Colonic mucosa (tissue), 4 donors: ENCODE results near the gene PRRC2A. TPM values are rescaled to one million over a fixed set of nuclear protein-coding genes. Genes with fewer than 3 reads are reported as not detected.

ENCODE experiments used
- DNase-seq: peaks from one replicate; pipeline ENCODE4 v3.0.0-alpha.2; 2020
- H3K27ac ChIP-seq: fragments of 200-600 bp; one replicate; pipeline ENCODE4 v1.8.0; 2021
- H3K27me3 ChIP-seq: fragments of 200-600 bp; one replicate; pipeline ENCODE4 v1.8.0; 2021
- H3K36me3 ChIP-seq: fragments of 200-600 bp; one replicate; pipeline ENCODE4 v1.8.0; 2021
- H3K4me1 ChIP-seq: fragments of 200-600 bp; one replicate; pipeline ENCODE4 v1.8.0; 2021; ENCODE audit warnings: mild to moderate bottlenecking
- H3K4me3 ChIP-seq: fragments of 200-600 bp; one replicate; pipeline ENCODE4 v1.8.0; 2021
- H3K9ac ChIP-seq, 2 donors: one replicate each; pipeline ENCODE4 v1.7.0; 2013; ENCODE audit warnings: control low read depth in 2 of 2, low read depth in 2 of 2, low read length in 2 of 2
- H3K9me3 ChIP-seq: fragments of 200-600 bp; one replicate; pipeline ENCODE4 v1.8.0; 2021
- CTCF ChIP-seq: fragments of 200-600 bp; IDR thresholded peaks from one replicate; pipeline ENCODE4 v1.8.0; 2022; ENCODE audit warnings: antibody characterized with exemption, mild to moderate bottlenecking
- intact Hi-C: fragments of 100-400 bp; cut with DNase I; formaldehyde crosslinking; loops from one replicate; pipeline ENCODE4 v1.14.1; 2022
- total RNA-seq, 2 donors: library from RNA; stranded (reverse); fragmentation: NEBNext Ultra II Directional in 1 of 2; extraction: Animal tissue kit (Norgen Biotek cat#: 25700) in 1 of 2; gene quantifications; one replicate each; pipeline ENCODE4 v1.2.1, GENCODE V29; 2021
- donor health status: healthy.
- donor health status: DM: no; HTN: no; CAD: no.
- donor health status: DM: no; HTN: no; CAD: no.

The PRRC2A gene
- 100 to 1,000 TPM; 107 to 171 TPM for total RNA-seq

- H3K9ac ChIP-seq, result peak within 1 kb of the TSS; percentile 90 to 98
- H3K9me3 ChIP-seq, result no peaks in the 10 kb centered on the region
- peak; percentile 97 for DNase-seq
- peaks cover 2% of the 10 kb centered on the region for H3K36me3 ChIP-seq
- H3K4me1 ChIP-seq, result peaks cover 4% of the 10 kb centered on the region
- H3K27me3 ChIP-seq, result no peaks in the 10 kb centered on the region
- intact Hi-C loops, result loop anchor here (5.0 kb wide), 1 partner anchor 37 kb away; the partner anchor contains the start of gene APOM
- TF ChIP-seq CTCF, result no peak
- peak within 1 kb of the TSS; percentile 68 for H3K4me3 ChIP-seq
- peak within 1 kb of the TSS; percentile 93 for H3K27ac ChIP-seq
Measured at GRCh38 chr6:31620586-31621319, at the start of gene PRRC2A. TSS of gene PRRC2A (plus strand) at chr6:31620715. CDS start at chr6:31622790, 2,075 bp downstream.

DNA sequence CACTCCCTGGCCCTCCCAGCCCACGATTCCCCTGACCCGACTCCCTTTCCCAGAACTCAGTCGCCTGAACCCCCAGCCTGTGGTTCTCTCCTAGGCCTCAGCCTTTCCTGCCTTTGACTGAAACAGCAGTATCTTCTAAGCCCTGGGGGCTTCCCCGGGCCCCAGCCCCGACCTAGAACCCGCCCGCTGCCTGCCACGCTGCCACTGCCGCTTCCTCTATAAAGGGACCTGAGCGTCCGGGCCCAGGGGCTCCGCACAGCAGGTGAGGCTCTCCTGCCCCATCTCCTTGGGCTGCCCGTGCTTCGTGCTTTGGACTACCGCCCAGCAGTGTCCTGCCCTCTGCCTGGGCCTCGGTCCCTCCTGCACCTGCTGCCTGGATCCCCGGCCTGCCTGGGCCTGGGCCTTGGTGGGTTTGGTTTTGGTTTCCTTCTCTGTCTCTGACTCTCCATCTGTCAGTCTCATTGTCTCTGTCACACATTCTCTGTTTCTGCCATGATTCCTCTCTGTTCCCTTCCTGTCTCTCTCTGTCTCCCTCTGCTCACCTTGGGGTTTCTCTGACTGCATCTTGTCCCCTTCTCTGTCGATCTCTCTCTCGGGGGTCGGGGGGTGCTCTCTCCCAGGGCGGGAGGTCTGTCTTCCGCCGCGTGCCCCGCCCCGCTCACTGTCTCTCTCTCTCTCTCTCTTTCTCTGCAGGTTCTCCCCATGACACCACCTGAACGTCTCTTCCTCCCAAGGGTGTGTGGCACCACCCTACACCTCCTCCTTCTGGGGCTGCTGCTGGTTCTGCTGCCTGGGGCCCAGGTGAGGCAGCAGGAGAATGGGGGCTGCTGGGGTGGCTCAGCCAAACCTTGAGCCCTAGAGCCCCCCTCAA, 48.2 kb upstream of the PRRC2A start, which contains the start of gene LTA:
Gene LTA, plus strand, starts transcription at position 249 of the 871 bp plus-strand sequence. Its CDS starts 454 bp downstream, at position 703.
- Histone ChIP-seq H3K4me3 (peak within 1 kb of the TSS; percentile 16), H3K9ac (peak within 1 kb of the TSS in 1 of 2 donors; percentile 50), H3K9me3 (no peaks in the 10 kb centered on the region), H3K4me1 (no peaks in the 10 kb centered on the region), H3K36me3 (no peaks in the 10 kb centered on the region), H3K27me3 (no peaks in the 10 kb centered on the region), H3K27ac (peak within 1 kb of the TSS; percentile 25)
- DNase-seq, result no peak
- intact Hi-C loops, result no loop called here
- no peak for TF ChIP-seq CTCF

DNA sequence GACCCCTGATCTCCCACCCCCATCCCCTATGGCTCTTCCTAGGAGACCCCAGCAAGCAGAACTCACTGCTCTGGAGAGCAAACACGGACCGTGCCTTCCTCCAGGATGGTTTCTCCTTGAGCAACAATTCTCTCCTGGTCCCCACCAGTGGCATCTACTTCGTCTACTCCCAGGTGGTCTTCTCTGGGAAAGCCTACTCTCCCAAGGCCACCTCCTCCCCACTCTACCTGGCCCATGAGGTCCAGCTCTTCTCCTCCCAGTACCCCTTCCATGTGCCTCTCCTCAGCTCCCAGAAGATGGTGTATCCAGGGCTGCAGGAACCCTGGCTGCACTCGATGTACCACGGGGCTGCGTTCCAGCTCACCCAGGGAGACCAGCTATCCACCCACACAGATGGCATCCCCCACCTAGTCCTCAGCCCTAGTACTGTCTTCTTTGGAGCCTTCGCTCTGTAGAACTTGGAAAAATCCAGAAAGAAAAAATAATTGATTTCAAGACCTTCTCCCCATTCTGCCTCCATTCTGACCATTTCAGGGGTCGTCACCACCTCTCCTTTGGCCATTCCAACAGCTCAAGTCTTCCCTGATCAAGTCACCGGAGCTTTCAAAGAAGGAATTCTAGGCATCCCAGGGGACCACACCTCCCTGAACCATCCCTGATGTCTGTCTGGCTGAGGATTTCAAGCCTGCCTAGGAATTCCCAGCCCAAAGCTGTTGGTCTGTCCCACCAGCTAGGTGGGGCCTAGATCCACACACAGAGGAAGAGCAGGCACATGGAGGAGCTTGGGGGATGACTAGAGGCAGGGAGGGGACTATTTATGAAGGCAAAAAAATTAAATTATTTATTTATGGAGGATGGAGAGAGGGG, 47.0 kb upstream of the PRRC2A start:
- DNase-seq, result no peak
- TF ChIP-seq CTCF, result no peak
- Histone ChIP-seq H3K27ac (no peak overlapping the region), H3K36me3 (no peaks in the 10 kb centered on the region), H3K4me1 (no peaks in the 10 kb centered on the region), H3K27me3 (no peaks in the 10 kb centered on the region), H3K9me3 (no peaks in the 10 kb centered on the region), H3K4me3 (no peak overlapping the region), H3K9ac (no peak overlapping the region)
- intact Hi-C loops, result no loop called here

DNA sequence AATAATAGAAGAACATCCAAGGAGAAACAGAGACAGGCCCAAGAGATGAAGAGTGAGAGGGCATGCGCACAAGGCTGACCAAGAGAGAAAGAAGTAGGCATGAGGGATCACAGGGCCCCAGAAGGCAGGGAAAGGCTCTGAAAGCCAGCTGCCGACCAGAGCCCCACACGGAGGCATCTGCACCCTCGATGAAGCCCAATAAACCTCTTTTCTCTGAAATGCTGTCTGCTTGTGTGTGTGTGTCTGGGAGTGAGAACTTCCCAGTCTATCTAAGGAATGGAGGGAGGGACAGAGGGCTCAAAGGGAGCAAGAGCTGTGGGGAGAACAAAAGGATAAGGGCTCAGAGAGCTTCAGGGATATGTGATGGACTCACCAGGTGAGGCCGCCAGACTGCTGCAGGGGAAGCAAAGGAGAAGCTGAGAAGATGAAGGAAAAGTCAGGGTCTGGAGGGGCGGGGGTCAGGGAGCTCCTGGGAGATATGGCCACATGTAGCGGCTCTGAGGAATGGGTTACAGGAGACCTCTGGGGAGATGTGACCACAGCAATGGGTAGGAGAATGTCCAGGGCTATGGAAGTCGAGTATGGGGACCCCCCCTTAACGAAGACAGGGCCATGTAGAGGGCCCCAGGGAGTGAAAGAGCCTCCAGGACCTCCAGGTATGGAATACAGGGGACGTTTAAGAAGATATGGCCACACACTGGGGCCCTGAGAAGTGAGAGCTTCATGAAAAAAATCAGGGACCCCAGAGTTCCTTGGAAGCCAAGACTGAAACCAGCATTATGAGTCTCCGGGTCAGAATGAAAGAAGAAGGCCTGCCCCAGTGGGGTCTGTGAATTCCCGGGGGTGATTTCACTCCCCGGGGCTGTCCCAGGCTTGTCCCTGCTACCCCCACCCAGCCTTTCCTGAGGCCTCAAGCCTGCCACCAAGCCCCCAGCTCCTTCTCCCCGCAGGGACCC, 46.1 kb upstream of the PRRC2A start:
- Histone ChIP-seq H3K4me3 (no peak overlapping the region), H3K27ac (peak overlapping the region; percentile 1), H3K36me3 (no peaks in the 10 kb centered on the region), H3K9ac (no peak overlapping the region), H3K9me3 (no peaks in the 10 kb centered on the region), H3K4me1 (no peaks in the 10 kb centered on the region), H3K27me3 (no peaks in the 10 kb centered on the region)
- no peak for DNase-seq
- no peak for TF ChIP-seq CTCF
- intact Hi-C loops, result no loop called here
